Subcutaneous adipose tissue (tissue), 4 donors: Measurements from ENCODE around the gene SHISA9. TPM values are rescaled to one million over a fixed set of nuclear protein-coding genes. Genes with fewer than 3 reads are reported as not detected.

Experiments
- CTCF ChIP-seq: fragments of 450-650 bp; IDR thresholded peaks from one replicate; pipeline ENCODE4 v1.5.1; 2016; ENCODE audit warnings: low read depth, mild to moderate bottlenecking, control low read depth, antibody characterized with exemption, moderate library complexity
- total RNA-seq, 4 donors: library from RNA; depleted of rRNA; stranded (reverse); fragments of >200 nt; gene quantifications; one replicate each; pipeline ENCODE4 v1.1.0, GENCODE V29; 2016

Gene SHISA9
- total RNA-seq, 4 donors from 2014 or later = under 0.01 to 0.19 (median 0.17) TPM; not detected in 1

DNA sequence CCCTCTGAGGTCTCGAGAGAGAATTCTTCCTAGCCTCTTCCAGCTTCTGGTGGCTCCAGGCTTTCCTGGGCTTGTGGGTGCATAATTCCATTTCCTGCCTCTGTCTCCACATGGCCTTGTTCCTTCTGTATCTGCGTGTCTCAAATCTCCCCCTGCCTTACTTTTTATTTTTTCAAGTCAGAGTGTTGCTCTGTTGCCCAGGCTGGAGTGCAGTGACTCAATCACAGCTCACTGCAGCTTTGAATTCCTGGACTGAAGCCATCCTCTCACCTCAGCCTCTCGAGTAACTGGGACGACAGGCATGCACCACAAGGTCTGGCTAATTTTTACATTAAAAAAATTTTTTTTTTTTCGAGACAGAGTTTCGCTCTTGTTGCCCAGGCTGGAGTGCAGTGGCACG, 120.6 kb downstream of the SHISA9 start:
- no peak for TF ChIP-seq CTCF

- no peak for TF ChIP-seq CTCF
These were observed 128.4 kb downstream of the SHISA9 start for GRCh38 chr16:13029786-13030185.

DNA sequence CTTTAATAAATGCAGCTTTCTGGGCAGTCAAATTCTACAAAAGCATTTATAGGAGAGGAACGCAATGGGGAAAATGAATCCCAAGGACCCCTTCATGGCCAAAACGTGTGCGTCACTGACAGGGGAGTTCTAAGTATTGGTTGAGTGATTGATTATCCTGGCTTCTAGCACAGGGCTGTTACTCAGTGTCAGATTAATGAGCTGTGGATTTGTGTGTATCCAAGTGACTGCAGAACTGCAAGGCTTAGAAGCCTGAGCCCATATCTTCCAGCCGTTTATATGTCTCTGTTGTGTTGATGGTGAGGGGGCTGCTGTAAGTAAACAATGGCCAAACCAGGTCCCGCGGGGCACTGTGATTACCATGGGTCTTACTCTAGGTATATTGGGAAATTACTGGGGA, 129.4 kb downstream of the SHISA9 start:
- no peak for TF ChIP-seq CTCF

GRCh38 chr16:13032911-13033310, 131.5 kb downstream of the SHISA9 start:
- TF ChIP-seq CTCF = no peak

- TF ChIP-seq CTCF = no peak
These were observed 135.2 kb downstream of the SHISA9 start for GRCh38 chr16:13036600-13036999.

GRCh38 chr16:13038591-13038990, 137.2 kb downstream of the SHISA9 start:
- no peak for TF ChIP-seq CTCF

GRCh38 chr16:13039526-13039925, 138.1 kb downstream of the SHISA9 start:
- TF ChIP-seq CTCF = no peak

DNA sequence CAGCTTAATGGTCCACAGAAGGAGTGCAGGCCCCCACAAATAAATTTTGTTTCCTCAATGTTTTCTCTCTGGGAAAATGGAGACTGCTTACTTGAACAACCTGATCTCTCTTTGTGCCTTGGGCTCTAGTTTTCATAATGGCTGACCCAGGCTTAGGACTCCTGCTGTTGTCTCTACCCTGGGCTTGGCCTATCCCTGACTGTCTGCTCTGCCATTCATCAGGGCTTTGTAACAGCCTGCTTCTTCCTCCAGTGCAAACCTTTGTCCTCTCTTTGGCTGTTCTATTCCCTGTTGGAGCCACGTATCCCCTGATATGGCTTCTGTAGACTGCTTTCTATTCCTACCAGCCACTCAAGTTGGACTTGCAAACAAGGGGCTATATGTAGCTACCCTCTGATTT, 139.8 kb downstream of the SHISA9 start:
- TF ChIP-seq CTCF = no peak
